Measurements from ENCODE around the gene ZFP90. TPM values are rescaled to one million over a fixed set of nuclear protein-coding genes. Genes with fewer than 3 reads are reported as not detected.
A peak's percentile ranks its signal among the peaks of the same experiment; 100 is the strongest.

Gene ZFP90
- total and polyA plus RNA-seq, 9 of the 15 experiments (the other 6 are each of a cell fraction or from before 2014, with no cell fraction given), result 0.66 to 2.9 (median 2.3) TPM

DNA sequence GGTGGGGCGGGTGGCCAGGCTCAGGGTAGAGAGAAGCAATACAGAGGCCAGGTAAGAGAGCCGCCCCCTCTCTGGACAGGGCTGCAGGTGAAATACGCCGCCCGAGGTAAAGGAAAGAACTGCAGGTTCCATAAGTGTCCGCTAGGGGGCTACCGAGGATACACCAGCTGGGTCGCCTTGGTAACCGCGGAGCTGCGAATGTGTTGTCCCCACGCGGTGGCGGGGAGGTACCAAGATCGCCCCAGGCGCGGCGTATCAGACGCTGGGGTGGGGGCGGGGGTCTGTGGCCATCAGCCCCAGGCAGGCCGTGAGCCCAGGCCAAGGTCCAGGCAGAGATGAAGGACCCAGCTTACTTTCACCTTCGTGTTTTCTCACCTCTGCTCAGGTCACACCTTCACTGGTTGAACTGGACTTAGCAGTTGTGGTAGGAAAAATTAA is 18.4 kb upstream of the ZFP90 start (continued):
- TF ChIP-seq, protein P1, sequence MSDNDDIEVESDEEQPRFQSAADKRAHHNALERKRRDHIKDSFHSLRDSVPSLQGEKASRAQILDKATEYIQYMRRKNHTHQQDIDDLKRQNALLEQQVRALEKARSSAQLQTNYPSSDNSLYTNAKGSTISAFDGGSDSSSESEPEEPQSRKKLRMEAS (CRISPR knock-in tag; IDR thresholded peaks at IDR 0.05), result peak; percentile 77
- TF ChIP-seq, protein P2, sequence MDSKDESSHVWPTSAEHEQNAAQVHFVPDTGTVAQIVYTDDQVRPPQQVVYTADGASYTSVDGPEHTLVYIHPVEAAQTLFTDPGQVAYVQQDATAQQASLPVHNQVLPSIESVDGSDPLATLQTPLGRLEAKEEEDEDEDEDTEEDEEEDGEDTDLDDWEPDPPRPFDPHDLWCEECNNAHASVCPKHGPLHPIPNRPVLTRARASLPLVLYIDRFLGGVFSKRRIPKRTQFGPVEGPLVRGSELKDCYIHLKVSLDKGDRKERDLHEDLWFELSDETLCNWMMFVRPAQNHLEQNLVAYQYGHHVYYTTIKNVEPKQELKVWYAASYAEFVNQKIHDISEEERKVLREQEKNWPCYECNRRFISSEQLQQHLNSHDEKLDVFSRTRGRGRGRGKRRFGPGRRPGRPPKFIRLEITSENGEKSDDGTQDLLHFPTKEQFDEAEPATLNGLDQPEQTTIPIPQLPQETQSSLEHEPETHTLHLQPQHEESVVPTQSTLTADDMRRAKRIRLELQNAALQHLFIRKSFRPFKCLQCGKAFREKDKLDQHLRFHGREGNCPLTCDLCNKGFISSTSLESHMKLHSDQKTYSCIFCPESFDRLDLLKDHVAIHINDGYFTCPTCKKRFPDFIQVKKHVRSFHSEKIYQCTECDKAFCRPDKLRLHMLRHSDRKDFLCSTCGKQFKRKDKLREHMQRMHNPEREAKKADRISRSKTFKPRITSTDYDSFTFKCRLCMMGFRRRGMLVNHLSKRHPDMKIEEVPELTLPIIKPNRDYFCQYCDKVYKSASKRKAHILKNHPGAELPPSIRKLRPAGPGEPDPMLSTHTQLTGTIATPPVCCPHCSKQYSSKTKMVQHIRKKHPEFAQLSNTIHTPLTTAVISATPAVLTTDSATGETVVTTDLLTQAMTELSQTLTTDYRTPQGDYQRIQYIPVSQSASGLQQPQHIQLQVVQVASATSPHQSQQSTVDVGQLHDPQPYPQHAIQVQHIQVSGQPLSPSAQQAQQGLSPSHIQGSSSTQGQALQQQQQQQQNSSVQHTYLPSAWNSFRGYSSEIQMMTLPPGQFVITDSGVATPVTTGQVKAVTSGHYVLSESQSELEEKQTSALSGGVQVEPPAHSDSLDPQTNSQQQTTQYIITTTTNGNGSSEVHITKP (IDR thresholded peaks at IDR 0.05; ENCODE audit: partially characterized antibody), result peak; percentile 65
- TF ChIP-seq U2AF1 (optimal IDR thresholded peaks at IDR 0.05; ENCODE audit: low read depth, low read length) (no peak), RFX1 (IDR thresholded peaks at IDR 0.05) (peak; percentile 96), BACH1 (tag; IDR thresholded peaks at IDR 0.05) (no peak), SMC3 (conservative IDR thresholded peaks at IDR 0.05; ENCODE audit: insufficient read depth, low read depth, low read length) (peak; percentile 57; the same call in 1 of the 2 replicates), KLF10 (CRISPR knock-in tag; IDR thresholded peaks at IDR 0.05) (no peak), ZNF76 (CRISPR knock-in tag; IDR thresholded peaks at IDR 0.05; ENCODE audit: borderline replicate concordance) (no peak), POLR3G (IDR thresholded peaks at IDR 0.05; ENCODE audit: extremely low read depth, insufficient read length, insufficient replicate concordance) (no peak), HNRNPK (IDR thresholded peaks at IDR 0.05; ENCODE audit: low read depth, low read length, poor library complexity, severe bottlenecking) (no peak), SIN3A (IDR thresholded peaks at IDR 0.05; ENCODE audit: borderline replicate concordance in 2 of 2, control insufficient read depth in 1 of 2, low read depth in 2 of 2, low read length in 2 of 2) (0 out of 4 replicates have a peak, but pooled peaks of 1 of the 2 experiments have one; percentile 73), HDAC6 (IDR thresholded peaks at IDR 0.05; ENCODE audit: low read depth, low read length) (no peak), RBM22 (IDR thresholded peaks at IDR 0.05; ENCODE audit: low read depth, low read length, poor library complexity, severe bottlenecking) (peak; percentile 74), PTTG1 (tag; IDR thresholded peaks at IDR 0.05; ENCODE audit: low read depth) (no peak), BMI1 (IDR thresholded peaks at IDR 0.05; ENCODE audit: low read length) (peak; percentile 81), MXI1 (IDR thresholded peaks at IDR 0.05; ENCODE audit: low read depth, low read length) (peak; percentile 83)
- TF ChIP-seq, protein P3, sequence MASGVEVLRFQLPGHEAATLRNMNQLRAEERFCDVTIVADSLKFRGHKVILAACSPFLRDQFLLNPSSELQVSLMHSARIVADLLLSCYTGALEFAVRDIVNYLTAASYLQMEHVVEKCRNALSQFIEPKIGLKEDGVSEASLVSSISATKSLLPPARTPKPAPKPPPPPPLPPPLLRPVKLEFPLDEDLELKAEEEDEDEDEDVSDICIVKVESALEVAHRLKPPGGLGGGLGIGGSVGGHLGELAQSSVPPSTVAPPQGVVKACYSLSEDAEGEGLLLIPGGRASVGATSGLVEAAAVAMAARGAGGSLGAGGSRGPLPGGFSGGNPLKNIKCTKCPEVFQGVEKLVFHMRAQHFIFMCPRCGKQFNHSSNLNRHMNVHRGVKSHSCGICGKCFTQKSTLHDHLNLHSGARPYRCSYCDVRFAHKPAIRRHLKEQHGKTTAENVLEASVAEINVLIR (CRISPR knock-in tag; IDR thresholded peaks at IDR 0.05), result no peak
- TF ChIP-seq, protein P4, sequence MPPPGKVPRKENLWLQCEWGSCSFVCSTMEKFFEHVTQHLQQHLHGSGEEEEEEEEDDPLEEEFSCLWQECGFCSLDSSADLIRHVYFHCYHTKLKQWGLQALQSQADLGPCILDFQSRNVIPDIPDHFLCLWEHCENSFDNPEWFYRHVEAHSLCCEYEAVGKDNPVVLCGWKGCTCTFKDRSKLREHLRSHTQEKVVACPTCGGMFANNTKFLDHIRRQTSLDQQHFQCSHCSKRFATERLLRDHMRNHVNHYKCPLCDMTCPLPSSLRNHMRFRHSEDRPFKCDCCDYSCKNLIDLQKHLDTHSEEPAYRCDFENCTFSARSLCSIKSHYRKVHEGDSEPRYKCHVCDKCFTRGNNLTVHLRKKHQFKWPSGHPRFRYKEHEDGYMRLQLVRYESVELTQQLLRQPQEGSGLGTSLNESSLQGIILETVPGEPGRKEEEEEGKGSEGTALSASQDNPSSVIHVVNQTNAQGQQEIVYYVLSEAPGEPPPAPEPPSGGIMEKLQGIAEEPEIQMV (tag; conservative IDR thresholded peaks at IDR 0.05; ENCODE audit: low read depth), result no peak
- TF ChIP-seq, protein P5, sequence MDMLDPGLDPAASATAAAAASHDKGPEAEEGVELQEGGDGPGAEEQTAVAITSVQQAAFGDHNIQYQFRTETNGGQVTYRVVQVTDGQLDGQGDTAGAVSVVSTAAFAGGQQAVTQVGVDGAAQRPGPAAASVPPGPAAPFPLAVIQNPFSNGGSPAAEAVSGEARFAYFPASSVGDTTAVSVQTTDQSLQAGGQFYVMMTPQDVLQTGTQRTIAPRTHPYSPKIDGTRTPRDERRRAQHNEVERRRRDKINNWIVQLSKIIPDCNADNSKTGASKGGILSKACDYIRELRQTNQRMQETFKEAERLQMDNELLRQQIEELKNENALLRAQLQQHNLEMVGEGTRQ (CRISPR knock-in tag; IDR thresholded peaks at IDR 0.05), result 0 out of 2 replicates have a peak, but pooled peaks have one; percentile 12

All from K562 (cell line).